HL-60 (cell line): ENCODE results near the gene LRRN2.

ENCODE experiments used
- DNase-seq, 2 experiments: peaks; one replicate each; pipeline ENCODE4 v3.0.0-alpha.2; 2010 to 2020; ENCODE audit warnings: low read depth in 1 of 2, low spot score in 1 of 2
- H3K27ac ChIP-seq: fragments of 250-450 bp; sonication (Bioruptor Pico); replicated peaks from 2 replicates; pipeline ENCODE4 v1.5.1; 2020; ENCODE audit warnings: mild to moderate bottlenecking, moderate library complexity
- H3K27me3 ChIP-seq: fragments of 250-450 bp; sonication (Bioruptor Pico); 2 replicates; pipeline ENCODE4 v1.5.1; 2021; ENCODE audit warnings: mild to moderate bottlenecking, moderate library complexity; ENCODE audit not compliant: insufficient read depth, poor library complexity, severe bottlenecking
- H3K4me3 ChIP-seq: replicated peaks from 2 replicates; pipeline ENCODE4 v1.5.1; 2011; ENCODE audit warnings: mild to moderate bottlenecking, control low read depth, low read length; ENCODE audit not compliant: insufficient read depth
- GABPA ChIP-seq: IDR thresholded peaks from 2 replicates; pipeline ENCODE4 v1.6.1; 2012; ENCODE audit warnings: low read depth
- POLR2AphosphoS5 ChIP-seq: IDR thresholded peaks from 2 replicates; pipeline ENCODE4 v1.6.1; 2012; ENCODE audit warnings: low read depth
- REST ChIP-seq: IDR thresholded peaks from 2 replicates; pipeline ENCODE4 v1.6.1; 2012; ENCODE audit warnings: low read depth; ENCODE audit not compliant: insufficient replicate concordance
- SPI1 ChIP-seq: IDR thresholded peaks from 2 replicates; pipeline ENCODE4 v1.6.1; 2012; ENCODE audit warnings: low read depth, mild to moderate bottlenecking, borderline replicate concordance
- TF ChIP-seq, protein P1 (sequence below): IDR thresholded peaks from one replicate; pipeline ENCODE4 v1.5.1; 2011; ENCODE audit warnings: low read length, control low read depth, inconsistent platforms; ENCODE audit not compliant: insufficient read depth

Gene LRRN2

DNA sequence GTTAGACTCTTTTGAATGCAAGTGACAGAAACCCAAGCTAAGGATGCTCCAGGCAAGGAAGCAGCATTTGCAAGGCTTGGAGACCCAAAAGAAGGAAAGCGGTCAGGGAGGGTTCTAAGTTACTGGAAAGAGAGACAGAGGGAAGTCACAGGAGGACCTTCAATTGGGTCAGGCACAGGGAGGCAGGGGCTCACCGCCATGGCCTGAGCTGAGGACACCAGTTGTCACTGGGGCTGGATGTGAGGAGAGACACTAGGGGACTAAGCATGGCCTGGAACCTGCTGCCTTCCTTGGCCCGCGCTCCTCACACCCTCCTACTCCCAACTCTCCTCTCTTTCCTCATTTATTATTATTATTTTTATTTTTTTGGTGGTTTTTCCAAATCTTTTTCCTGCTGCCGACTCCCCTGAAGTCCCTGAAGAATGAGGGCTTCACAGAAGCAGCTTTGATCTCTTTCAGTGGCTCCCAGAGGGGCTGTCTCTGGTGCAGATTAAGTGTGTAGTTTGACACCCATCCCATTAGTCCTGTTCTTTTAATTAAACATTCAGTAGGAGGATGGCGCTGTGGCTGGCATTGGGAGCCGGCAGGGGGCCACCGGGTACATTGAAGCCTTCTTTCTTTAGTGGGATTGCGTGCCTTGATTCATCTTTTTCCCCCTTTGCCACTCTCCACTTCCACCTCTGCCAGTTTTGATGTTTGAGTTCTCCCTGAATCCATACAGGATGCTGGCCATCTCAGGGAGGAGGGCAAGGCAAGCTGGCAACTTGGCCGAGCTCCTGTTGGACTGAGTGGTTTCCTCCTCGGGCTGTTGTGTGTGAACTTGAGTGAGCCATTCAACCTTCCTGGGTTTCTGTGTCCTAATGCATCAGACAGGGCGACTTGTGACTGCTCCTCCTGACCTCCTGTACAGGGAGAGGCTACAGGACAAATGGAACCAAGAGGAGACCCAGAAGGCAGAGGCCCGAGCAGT lies 110.0 kb downstream of the LRRN2 start:
- DNase-seq = no peak
- Histone ChIP-seq H3K27me3 (no peaks in the 10 kb centered on the region), H3K27ac (no peak overlapping the region), H3K4me3 (no peak overlapping the region)
- TF ChIP-seq POLR2AphosphoS5 = no peak
- TF ChIP-seq SPI1 = no peak

- no peak for DNase-seq
- H3K4me3 ChIP-seq = no peak overlapping the region
- TF ChIP-seq, protein P1, sequence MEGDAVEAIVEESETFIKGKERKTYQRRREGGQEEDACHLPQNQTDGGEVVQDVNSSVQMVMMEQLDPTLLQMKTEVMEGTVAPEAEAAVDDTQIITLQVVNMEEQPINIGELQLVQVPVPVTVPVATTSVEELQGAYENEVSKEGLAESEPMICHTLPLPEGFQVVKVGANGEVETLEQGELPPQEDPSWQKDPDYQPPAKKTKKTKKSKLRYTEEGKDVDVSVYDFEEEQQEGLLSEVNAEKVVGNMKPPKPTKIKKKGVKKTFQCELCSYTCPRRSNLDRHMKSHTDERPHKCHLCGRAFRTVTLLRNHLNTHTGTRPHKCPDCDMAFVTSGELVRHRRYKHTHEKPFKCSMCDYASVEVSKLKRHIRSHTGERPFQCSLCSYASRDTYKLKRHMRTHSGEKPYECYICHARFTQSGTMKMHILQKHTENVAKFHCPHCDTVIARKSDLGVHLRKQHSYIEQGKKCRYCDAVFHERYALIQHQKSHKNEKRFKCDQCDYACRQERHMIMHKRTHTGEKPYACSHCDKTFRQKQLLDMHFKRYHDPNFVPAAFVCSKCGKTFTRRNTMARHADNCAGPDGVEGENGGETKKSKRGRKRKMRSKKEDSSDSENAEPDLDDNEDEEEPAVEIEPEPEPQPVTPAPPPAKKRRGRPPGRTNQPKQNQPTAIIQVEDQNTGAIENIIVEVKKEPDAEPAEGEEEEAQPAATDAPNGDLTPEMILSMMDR = no peak
- no peak for TF ChIP-seq GABPA
- no peak for TF ChIP-seq REST
- no peak for TF ChIP-seq SPI1
- no peak for TF ChIP-seq POLR2AphosphoS5
- H3K27me3 ChIP-seq = no peaks in the 10 kb centered on the region
- no peak overlapping the region for H3K27ac ChIP-seq
Measured at GRCh38 chr1:204574865-204575163, 110.7 kb downstream of the LRRN2 start.

DNA sequence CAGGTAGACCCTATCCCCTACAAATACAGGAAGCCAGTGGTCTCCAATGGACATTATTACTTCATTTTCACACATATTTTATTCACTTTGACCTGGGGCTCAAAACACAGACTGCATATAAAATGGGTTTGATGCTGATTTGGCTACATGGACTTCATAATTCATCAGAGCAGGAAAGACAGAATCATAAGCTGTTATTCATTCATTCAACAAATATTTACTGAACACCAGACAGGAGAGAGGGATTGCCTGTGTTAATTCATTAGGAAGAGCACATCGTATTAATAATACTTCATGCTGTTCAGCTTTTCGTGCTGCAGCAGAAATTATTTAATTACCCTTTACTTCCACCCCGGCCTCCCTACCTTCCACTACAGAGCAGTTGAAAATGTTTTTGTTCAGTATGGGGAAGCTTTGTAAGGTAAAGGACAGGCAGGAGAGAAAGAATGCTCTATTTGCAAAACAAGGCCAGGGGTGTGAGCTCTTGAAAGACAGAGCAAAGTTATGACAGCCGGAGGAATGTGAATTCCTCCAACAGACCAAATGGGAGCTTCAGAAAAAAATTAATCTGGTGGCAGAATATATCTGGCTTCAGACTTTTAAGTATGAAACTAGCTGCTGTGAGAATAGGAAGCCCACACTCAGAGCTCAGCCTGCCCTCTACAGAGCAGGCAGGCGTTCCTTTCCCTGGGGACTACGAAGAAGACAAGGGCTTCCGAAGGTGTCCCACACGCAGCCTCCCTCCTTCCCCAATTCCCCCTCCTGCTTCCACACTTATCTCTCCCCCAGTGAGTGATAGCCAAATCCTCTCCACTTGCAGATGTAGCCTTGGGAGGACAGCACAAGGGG lies 111.3 kb downstream of the LRRN2 start:
- Histone ChIP-seq H3K4me3 (no peak overlapping the region), H3K27ac (no peak overlapping the region), H3K27me3 (no peaks in the 10 kb centered on the region)
- TF ChIP-seq SPI1 = no peak
- TF ChIP-seq POLR2AphosphoS5 = no peak
- no peak for TF ChIP-seq GABPA
- no peak for TF ChIP-seq REST
- TF ChIP-seq, protein P1 = no peak
- no peak for DNase-seq
